NAMALWA (cell line): ENCODE data around the gene CHURC1.
"Not testable (repeated sequence)": the region's sequence is repeated elsewhere in the genome, so short reads cannot be mapped to it uniquely, and the experiment has no call there.

ENCODE experiments used
- DNase-seq: peaks from one replicate; pipeline ENCODE4 v3.0.0-alpha.2; 2015; ENCODE audit warnings: low spot score

The CHURC1 gene

DNA sequence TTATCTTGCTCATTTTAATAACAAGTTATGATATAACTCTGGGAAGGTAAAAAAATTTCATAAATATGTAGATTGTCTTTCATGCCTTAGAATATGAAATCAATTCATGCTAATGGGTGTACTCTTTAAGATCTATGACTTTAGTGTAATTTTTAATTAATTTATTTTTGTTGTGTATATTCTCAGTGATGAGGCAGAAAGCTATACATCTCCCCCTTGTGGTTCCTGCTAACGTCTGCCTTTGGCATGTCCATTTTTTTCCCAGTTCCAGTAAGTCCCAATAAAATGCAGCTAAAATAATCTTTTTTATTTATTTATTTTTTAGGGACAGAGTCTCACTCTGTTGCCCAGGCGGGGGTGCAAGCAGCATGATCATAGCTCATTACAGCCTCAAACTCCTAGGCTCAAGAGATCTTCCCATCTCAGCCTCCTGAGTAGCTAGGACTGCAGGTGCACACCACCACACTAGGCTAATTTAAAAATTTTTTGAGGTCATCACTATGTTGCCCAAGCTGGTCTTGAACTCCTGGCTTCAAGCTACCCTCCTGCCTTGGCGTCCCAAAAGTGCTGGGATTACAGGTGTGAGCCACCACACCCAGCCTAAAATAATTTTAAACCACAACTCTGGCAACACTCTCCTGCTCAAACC lies 3.3 kb upstream of the CHURC1 start:
- DNase-seq = no peak

DNA sequence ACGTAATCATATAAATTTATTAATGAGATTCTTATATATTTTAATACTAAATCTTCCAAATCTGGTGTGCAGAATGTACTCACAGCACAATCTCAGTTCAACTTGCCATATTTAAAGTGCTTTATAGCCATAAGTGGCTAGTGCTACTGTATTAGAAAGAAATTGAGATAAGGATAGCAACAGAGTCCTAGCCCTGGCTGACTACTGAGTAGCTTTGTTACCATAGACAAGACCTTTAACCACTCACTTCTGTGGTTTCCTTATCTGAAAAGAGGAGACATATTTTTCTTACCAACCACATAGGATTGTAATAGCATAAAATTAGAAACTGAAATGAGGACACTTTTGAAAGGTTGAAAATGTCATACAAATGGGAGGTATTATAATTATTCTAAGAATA lies 2.0 kb upstream of the CHURC1 start:
- DNase-seq = no peak

DNA sequence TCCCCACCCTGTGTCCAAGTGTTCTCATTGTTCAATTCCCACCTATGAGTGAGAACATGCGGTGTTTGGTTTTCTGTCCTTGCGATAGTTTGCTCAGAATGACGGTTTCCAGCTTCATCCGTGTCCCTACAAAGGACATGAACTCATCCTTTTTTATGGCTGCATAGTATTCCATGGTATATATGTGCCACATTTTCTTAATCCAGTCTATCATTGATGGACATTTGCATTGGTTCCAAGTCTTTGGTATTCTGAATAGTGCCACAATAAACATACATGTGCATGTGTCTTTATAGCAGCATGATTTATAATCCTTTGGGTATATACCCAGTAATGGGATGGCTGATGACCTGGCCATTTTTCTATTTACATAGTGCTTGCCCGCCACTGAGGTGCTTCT lies 778 bp upstream of the CHURC1 start:
- DNase-seq = not testable (repeated sequence)

DNA sequence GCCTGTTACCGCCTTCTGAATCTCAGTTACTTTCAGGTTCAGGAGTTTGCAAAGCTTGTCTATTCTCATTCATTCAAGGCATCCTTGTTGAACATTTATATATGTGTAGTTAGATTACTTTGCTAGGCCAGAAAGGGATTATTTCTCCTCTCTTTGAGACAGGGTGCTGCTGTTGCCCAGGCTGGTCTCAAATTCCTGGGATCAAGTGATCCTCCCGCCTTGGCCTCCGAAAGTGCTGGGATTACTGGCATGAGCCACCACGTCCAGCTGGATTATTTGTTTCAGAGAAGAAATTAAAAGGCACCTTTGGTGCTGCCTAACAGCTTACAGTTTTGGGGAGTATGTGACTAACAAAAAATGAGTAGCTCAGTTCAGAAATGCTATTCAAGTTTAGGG lies 772 bp downstream of the CHURC1 start:
- no peak for DNase-seq

DNA sequence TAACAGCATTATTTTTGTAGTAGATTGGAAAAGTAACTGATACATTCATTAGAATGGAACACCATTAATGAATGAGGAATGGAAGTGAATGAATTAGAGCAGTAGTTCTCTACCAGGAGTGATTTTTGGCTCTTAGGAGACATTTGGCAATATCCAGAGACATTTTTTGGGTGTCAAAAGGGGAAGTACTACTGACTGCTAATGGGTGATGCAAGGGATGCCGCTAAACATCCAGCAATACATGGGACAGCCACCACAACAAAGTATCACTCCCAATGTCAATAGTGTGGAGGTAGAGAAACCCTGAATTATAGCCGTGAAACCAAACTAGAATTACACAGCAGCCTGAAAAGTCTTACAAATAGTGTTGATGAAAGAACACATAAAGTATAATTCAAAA lies 1.5 kb downstream of the CHURC1 start:
- no peak for DNase-seq

DNA sequence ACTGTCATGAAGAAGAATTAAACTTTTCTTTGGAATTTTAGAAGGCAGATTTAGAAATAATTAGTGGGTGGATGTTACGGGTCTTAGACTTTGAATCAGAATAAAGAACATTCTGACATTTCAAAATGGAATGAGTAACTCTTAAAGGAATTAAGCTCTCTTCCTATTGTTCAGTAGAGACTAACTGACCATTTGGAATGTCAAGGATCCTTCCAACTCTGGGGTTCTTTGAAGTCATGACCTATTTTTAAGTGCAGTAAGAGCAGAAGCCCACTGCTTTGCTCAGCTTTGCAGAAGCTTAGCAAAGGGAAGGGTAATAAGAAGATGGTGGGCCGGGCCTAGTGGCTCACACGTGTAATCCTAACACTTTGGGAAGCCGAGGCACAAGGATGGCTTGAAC lies 4.0 kb downstream of the CHURC1 start:
- no peak for DNase-seq

DNA sequence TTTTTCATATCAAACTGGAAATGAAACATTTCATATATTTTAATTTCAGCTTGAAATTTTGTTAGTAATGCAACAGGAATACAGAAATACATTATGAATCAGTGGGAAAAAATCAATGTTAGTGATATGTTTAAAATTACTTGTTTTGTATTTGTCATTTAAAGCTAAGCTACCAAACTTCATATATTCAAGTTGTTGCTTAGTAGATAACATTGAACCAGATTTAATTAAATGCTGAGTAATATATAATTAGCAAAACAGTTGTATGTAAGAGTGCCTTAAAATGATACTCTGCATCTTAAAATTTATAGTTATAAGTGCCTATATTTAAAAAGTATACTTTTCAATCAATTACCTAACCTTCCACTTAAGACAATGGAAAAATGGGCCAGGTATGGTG lies 5.0 kb downstream of the CHURC1 start:
- no peak for DNase-seq

DNA sequence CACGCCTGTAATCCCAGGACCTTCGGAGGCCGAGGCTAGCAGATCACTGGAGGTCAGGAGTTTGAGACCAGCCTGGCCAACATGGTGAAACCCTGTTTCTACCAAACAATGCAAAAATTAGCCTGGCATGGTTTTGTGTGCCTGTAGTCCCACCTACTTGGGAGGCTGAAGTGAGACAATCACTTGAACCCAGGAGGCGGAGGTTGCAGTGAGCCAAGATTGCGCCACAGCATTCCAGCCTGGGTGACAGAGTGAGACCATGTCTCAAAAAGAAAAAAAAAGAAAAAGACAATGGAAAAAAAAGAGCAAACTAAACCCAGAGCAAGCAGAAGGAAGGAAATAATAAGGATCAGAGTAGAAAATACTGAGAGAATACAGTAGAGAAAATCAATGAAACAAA lies 5.4 kb downstream of the CHURC1 start:
- no peak for DNase-seq

DNA sequence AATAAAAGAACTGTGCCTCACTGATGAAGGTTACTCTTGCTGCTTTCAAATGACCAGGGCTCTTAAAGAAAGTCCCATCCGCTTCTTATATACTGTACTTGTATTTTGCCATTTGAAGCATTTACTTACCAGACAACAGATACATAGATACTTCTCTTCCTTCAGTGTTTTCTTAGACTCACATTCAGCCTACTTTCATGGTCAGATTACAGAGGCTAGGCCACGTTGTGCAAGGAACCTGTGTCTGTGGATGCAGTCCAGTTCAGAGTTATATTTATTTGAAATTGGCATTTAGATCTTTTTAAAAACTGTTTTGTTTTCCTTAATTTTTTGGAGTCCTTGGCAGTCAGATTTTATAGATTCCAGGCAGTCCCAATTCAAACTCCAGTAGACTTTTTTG lies 6.2 kb downstream of the CHURC1 start:
- no peak for DNase-seq

DNA sequence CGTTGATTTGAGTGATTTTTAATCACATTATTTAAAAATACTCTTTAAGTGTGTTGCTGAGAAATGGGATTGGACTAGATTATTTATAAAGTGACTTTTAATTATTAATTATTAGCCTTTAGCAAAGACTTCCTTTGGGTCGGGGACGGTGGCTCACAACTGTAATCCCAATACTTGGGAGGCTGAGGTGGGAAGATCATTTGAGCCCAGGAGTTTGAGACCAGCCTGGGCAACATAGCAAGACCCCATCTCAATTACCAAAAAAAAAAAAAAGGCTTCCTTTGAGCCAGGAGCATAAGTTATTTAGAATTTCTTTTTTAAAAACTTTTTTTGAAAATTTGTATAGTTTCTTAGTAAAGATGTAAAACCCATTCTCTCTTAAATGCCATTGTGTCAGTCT lies 8.8 kb downstream of the CHURC1 start:
- DNase-seq = no peak

DNA sequence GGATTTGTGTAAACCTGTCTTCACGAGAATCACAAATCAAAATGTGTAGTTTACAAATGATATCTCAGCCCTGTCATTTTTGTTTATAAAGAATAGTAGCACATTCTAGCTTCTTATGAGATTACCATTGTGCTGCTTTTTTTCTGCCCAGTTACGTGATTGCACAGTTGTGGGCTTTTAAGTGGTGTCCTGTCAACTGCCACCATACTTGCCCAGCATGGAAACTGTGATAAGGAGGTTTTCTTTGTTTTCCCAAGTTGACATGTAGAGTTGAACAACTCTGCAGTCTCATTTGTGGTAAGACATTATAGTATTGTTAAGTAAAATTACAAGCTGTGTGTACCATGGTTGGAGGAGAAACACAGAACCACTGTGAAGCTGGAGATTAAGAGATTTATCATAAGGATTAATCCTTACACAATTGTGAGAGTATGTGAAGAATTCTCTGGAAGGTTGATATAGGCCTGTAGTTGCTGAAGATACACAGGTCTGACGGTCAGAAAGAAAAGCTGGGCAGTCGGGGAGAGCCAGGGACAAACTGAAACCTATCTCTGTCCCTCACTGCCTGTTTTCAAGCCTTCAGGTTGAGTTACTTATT lies 12.2 kb downstream of the CHURC1 start:
- no peak for DNase-seq

DNA sequence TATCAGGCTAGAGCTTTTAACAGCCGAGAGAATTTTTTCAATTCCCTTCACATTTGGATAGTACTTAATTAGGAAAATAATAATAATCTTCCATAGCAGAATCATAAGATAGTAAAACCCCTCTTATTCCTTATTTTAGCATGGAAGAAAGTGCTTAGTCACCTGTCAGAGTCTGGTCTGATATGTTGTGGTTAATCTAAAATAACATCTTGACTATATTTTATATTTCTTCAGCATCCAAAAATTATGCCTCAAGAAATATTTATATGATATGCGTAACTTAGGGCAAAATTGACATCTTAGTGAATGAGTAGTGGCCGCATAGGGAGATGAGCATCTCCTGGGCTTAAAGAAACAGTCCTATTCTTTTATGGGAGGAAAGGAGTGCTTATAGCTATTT lies 12.8 kb downstream of the CHURC1 start:
- no peak for DNase-seq

DNA sequence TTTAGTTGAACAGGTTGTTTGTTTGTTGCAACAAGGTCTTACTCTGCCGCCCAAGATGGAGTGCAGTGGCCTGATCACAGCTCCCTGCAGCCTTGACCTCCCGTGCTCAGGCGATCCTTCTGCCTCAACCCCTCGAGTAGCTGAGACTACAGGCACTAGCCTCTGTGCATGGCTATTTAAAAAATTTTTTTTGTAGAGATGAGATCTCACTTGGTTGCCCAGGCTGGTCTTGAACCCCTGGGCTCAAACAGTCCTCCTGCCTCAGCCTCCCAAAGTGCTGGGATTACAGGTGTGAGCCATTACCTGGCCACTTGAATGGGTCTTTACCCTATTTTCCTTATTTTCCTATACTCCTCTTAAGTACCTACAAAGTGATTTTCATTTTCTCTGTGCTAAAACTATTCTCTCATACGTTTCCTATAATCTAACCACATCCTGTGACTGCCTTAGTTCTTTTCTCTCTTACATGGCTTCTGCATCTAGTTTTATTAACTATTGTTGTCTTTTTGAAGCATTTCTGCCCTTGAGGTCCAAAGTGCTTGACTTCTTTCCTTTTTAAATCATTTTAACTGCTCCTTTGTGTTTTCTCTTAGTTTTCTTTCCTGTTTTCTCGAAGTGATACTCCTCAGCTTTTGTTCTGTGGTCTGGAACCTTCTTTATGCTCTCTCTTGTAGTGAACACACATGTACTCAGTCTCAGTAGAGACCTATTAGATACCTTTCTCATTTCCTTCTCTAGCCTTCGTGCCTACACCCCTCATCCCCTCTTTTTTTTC lies 14.2 kb downstream of the CHURC1 start:
- DNase-seq = no peak

DNA sequence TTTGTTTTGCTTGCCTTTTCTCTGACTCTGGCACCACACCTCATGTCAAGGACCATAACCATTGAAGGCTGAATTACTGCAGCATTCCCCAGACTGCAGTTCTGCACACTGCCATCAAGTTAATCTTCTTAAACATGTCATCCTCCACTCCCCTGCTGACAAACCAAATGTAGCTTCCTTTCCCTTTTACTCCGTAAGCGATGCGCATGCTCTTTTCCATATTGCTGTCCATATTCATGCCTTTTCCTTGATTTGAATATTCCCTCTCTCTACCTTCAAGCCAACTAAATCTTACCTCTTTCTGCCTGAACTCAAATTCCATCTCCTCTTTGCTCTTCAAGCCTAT lies 14.7 kb downstream of the CHURC1 start:
- DNase-seq = no peak

DNA sequence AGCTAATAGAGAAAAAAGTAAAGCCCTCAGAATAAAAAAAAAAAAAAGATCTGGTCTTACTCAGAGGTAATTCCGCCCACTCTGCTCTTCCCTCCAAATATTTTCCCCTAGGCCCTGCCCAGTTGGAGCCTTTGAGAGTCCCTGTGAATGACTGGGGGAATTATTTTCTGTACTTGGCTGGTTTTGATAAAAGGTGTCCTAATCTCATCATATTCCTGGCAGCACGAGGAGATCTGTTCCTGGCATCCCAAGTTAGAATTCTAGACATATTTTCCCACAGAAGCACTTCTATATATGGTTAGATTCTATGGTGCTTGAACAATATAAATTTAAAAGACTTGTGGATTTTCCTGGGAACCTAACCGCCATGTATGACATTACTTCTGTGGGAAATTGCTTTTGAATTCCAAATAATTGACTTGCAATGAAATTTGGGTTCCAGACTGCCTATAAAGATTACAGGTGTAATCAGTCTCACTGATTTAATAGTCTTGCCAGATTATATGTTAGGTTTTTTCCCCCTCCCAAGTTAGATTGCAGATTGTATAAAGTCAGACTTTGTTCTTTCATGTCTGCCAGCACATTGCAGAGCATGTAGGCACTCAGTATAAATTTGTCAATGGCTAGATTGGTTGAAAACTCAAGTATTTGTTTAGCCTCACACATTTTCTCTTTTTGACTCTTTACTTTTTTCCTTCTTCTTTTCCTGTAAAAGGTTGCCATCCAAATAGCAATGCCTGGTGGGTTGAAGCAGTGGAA lies 16.0 kb downstream of the CHURC1 start:
- no peak for DNase-seq

DNA sequence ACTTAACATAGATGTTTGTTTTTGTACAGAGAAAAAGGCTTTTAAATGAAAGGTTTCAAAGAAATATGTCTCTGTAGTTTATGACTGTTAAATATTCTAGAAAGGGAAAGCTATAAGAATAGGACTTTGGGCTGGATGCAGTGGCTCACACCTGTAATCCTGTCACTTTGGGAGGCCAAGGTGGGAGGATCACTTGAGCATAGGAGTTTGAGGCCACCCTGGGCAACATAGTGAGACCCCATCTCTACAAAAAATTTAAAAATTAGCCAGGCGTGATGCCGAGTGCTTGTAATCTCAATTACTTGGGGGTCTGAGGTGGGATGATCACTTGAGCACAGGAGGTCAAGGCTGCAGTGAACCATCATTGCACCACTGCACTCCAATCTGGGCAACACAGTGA lies 16.9 kb downstream of the CHURC1 start:
- DNase-seq = no peak

DNA sequence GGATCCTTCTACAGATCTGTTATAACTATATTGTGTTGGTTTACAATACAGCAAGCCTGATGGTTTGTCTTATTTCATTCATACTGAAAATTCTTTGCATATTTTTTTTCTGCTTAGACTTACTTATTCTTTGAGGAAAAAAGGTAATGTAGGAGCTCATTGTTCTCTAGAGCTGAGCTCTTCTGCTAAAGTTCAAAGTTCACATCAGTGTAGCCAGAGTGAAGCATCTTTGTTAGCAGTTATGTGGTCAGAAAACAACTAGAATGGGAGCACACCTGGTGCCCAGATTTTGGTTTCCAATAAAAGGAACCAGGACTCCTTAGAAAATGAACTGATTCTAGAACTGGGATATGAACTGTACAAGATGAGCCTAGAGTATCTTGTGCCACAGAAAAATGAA lies 18.0 kb downstream of the CHURC1 start:
- no peak for DNase-seq

DNA sequence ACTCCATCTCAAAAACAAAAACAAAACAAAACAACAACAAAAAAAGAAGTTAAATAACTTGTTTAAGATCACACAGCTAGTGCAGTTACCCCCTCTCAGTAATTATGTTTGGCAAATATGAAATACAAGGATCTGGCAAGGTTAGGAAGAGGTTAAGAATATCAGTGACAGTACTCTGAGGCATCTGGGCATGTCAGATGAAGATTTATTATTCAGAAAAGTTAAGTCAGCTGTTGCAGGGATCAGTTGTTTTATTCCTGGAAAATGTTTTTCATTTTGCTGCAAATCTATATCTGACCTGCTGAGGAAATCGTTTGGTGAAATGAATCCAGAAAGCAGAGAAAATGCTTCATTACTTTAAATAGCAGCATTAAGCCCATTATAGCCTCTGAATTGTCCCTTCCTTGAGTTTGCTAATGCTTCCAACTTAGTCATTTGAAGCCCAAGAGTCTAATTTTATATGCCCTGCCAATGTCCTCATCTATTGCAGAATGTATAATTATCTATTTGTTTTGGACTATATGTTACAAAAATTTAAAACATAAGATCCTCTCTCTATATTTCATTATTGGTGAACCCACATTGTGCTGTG lies 20.2 kb downstream of the CHURC1 start:
- no peak for DNase-seq

DNA sequence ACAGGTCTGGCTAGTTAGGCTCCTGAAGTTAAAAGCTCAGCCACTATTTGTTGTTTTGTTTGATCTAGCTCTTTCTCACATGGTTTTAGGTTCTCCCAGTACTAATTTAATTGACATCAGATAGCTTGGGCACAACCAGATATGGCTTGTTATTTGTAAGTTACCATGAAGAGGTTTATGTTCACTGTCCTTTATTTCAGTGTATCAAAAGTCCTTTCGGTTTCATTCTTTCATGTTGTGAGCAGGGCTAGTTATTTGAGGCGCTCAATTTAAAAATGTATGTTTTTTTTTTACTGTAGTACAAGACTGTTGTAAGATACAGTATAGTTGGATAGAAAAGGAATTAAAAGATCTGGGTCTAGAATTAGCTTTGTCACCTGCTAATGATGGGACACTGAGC lies 21.3 kb downstream of the CHURC1 start:
- DNase-seq = no peak

DNA sequence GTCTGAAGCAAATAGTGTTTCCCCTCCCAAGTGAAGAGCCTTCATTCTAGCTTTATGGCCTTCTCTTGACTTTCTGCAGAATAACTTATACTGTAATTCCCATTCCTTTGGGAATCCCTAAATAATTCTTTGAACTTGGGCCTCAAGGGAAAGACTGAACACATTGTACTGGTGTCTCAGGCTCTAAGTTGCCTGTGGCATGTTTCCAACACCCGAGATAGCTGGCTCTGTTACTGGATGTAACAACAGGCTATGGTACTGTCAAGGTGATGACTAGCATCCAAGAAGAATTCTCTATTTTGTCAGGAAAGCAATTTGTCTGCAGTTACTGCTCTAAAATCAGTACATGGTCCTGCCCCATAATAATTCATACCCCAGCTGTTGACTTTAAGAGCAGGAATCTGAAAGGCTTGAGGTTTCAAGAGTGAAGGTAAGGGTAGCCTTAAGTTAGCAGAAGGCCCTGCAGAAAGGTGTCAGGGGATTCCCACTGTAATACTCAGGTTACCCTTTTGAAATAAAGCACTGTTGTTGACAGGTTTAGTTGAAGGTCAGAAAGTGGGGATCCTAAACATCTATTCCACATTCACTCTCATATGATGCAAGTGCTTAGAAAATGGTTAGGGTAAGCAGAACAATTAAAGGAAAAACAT lies 23.0 kb downstream of the CHURC1 start:
- no peak for DNase-seq

DNA sequence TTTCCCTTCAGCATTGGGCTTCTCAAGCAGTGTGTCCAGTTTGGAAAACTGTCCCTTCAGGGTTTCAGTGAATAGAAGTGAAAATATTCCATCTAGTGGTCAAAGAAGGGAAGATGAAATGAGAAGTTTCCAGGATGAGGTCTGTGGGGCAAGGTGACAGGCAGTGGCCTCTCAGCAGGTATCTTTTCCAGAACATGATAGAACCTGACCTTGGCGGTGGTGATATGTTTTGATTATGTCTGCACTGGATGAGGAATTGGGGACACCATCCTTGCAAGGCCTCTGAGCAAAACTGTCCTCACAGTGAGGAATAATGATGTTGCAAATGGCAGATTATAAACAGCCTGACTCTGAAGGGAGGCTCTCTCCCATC lies 23.6 kb downstream of the CHURC1 start:
- no peak for DNase-seq
